IMR-90 (cell line): ENCODE results near the gene C13orf46. TPM values are rescaled to one million over a fixed set of nuclear protein-coding genes. Genes with fewer than 3 reads are reported as not detected.

Experiments used
- ATAC-seq: fragments of 200-7000 bp; cut with Tn5 transposase; 2 replicates; pipeline ENCODE4 v1.9.1; 2020; ENCODE audit warnings: low read depth, mild to moderate bottlenecking, moderate library complexity
- BruUV-seq: library from RNA; stranded (reverse); fragments of 400-500 nt; replicated peaks from 2 replicates; lab custom pipeline; 2021; lab: Mats Ljungman, UMichigan
- CTCF ChIA-PET: fragments of 300-600 bp; formaldehyde crosslinking; extraction: SDS; loops from one replicate; lab custom pipeline; 2021; ENCODE audit warnings: antibody characterized with exemption; lab: Yijun Ruan, JAX
- POLR2A ChIA-PET: fragments of 300-600 bp; sonication (Branson Sonifier 250); formaldehyde crosslinking; loops from one replicate; lab custom pipeline; 2022; ENCODE audit warnings: antibody characterized with exemption; ENCODE audit not compliant: unreplicated experiment; lab: Charles Lee
- DNase-seq: peaks from one replicate; pipeline ENCODE4 v3.0.0; 2013
- H2AFZ ChIP-seq: replicated peaks from 2 replicates; pipeline ENCODE3; 2013; ENCODE audit warnings: low read length, mild to moderate bottlenecking; ENCODE audit not compliant: poor library complexity
- H2AK5ac ChIP-seq: 2 replicates; pipeline ENCODE4 v1.6.1; 2013; ENCODE audit warnings: low read depth, low read length, inconsistent platforms
- H2AK9ac ChIP-seq: replicated peaks from 2 replicates; pipeline ENCODE3; 2013; ENCODE audit warnings: mild to moderate bottlenecking, low read depth, low read length, moderate library complexity; ENCODE audit not compliant: poor library complexity
- H2BK120ac ChIP-seq: 2 replicates; pipeline ENCODE4 v1.6.1; 2013; ENCODE audit warnings: low read depth, low read length, inconsistent platforms
- H2BK15ac ChIP-seq: 3 replicates; pipeline ENCODE4 v1.6.1; 2013; ENCODE audit warnings: low read depth, low read length, inconsistent platforms
- H2BK20ac ChIP-seq: 2 replicates; pipeline ENCODE4 v1.6.1; 2013; ENCODE audit warnings: low read depth, mild to moderate bottlenecking, inconsistent platforms, low read length, moderate library complexity
- H2BK5ac ChIP-seq: 2 replicates; pipeline ENCODE4 v1.6.1; 2013; ENCODE audit warnings: mild to moderate bottlenecking, low read depth, low read length, inconsistent platforms; ENCODE audit not compliant: poor library complexity, severe bottlenecking
- H3K14ac ChIP-seq: replicated peaks from 2 replicates; pipeline ENCODE4 v1.6.1; 2013; ENCODE audit warnings: low read depth, low read length, inconsistent platforms
- H3K18ac ChIP-seq: 2 replicates; pipeline ENCODE4 v1.6.1; 2013; ENCODE audit warnings: low read depth, low read length, control low read depth
- H3K23ac ChIP-seq: 2 replicates; pipeline ENCODE4 v1.6.1; 2013; ENCODE audit warnings: low read depth, low read length, inconsistent platforms
- H3K27ac ChIP-seq: 2 replicates; pipeline ENCODE4 v1.5.1; 2013; ENCODE audit warnings: mild to moderate bottlenecking, control low read depth, low read length; ENCODE audit not compliant: insufficient read depth
- H3K27me3 ChIP-seq: 2 replicates; pipeline ENCODE4 v1.6.1; 2013; ENCODE audit warnings: low read length; ENCODE audit not compliant: control insufficient read depth, insufficient read depth
- H3K36me3 ChIP-seq: 2 replicates; pipeline ENCODE4 v1.6.1; 2013; ENCODE audit warnings: low read length, mixed read lengths; ENCODE audit not compliant: control insufficient read depth, insufficient read depth
- H3K4ac ChIP-seq: 2 replicates; pipeline ENCODE4 v1.6.1; 2013; ENCODE audit warnings: low read depth, low read length, inconsistent platforms
- H3K4me1 ChIP-seq: 2 replicates; pipeline ENCODE4 v1.6.1; 2013; ENCODE audit warnings: low read length, mixed read lengths; ENCODE audit not compliant: control insufficient read depth, insufficient read depth
- H3K4me2 ChIP-seq: 2 replicates; pipeline ENCODE4 v1.6.1; 2013; ENCODE audit warnings: low read depth, mild to moderate bottlenecking, control low read depth, low read length, moderate library complexity
- H3K4me3 ChIP-seq: 2 replicates; pipeline ENCODE4 v1.5.1; 2013; ENCODE audit warnings: low read depth, mild to moderate bottlenecking, control low read depth, low read length, moderate library complexity; ENCODE audit not compliant: insufficient read depth
- H3K56ac ChIP-seq: 2 replicates; pipeline ENCODE4 v1.6.1; 2013; ENCODE audit warnings: low read length, inconsistent platforms; ENCODE audit not compliant: insufficient read depth; ENCODE audit errors: extremely low read depth
- H3K79me1 ChIP-seq, 2 experiments: 2 replicates each; pipeline ENCODE4 v1.6.1; 2013; ENCODE audit warnings: low read length in 2 of 2, inconsistent platforms in 1 of 2, low read depth in 1 of 2
- H3K9ac ChIP-seq: 2 replicates; pipeline ENCODE4 v1.6.1; 2013; ENCODE audit warnings: low read depth, low read length, control low read depth
- H3K9me1 ChIP-seq: 2 replicates; pipeline ENCODE4 v1.6.1; 2013; ENCODE audit warnings: low read length, inconsistent platforms; ENCODE audit not compliant: insufficient read depth
- H3K9me3 ChIP-seq: 2 replicates; pipeline ENCODE4 v1.6.1; 2013; ENCODE audit warnings: low read length; ENCODE audit not compliant: control insufficient read depth, insufficient read depth
- H4K20me1 ChIP-seq: 2 replicates; pipeline ENCODE4 v1.6.1; 2013; ENCODE audit warnings: low read length, inconsistent platforms; ENCODE audit not compliant: insufficient read depth
- H4K5ac ChIP-seq: 2 replicates; pipeline ENCODE4 v1.6.1; 2013; ENCODE audit warnings: mild to moderate bottlenecking, low read depth, low read length, control low read depth
- H4K8ac ChIP-seq, 2 experiments: 2 replicates each; pipeline ENCODE4 v1.6.1; 2013; ENCODE audit warnings: low read depth in 2 of 2, low read length in 2 of 2, control low read depth in 1 of 2, inconsistent platforms in 1 of 2
- H4K91ac ChIP-seq: 2 replicates; pipeline ENCODE4 v1.6.1; 2013; ENCODE audit warnings: low read depth, low read length, inconsistent platforms; ENCODE audit not compliant: insufficient read depth
- NFE2L2 ChIP-seq: fragments of 150-350 bp; IDR thresholded peaks from 2 replicates; pipeline ENCODE4 v1.6.1; 2016; ENCODE audit warnings: low read depth, mild to moderate bottlenecking, low read length
- POLR2A ChIP-seq: IDR thresholded peaks from 2 replicates; pipeline ENCODE4 v1.6.1; 2012; ENCODE audit warnings: mild to moderate bottlenecking, low read depth, low read length
- RCOR1 ChIP-seq: IDR thresholded peaks from 2 replicates; pipeline ENCODE4 v1.6.1; 2012; ENCODE audit warnings: mild to moderate bottlenecking, low read length, improper control_type of control experiment; ENCODE audit not compliant: insufficient replicate concordance
- RFX5 ChIP-seq: IDR thresholded peaks from 2 replicates; pipeline ENCODE4 v1.8.0; 2012; ENCODE audit warnings: low read depth, mild to moderate bottlenecking, low read length, moderate library complexity
- WGBS, 2 experiments: methylation state at CpG; one replicate each; pipeline versions ENCODE4 v1.1.5 to v1.1.7; 2013; ENCODE audit warnings: missing lambda C conversion rate in 2 of 2; ENCODE audit not compliant: insufficient read length in 1 of 2; ENCODE audit errors: extremely low coverage in 2 of 2; 5-methylcytosine and 5-hydroxymethylcytosine counted together
- dilution Hi-C: fragments of 300-500 bp; cut with HindIII; formaldehyde crosslinking; loops from one replicate; pipeline ENCODE4 v1.14.3; 2018; ENCODE audit warnings: low sequenced_read_pairs; ENCODE audit not compliant: unreplicated experiment
- in situ Hi-C: fragments of 300-500 bp; cut with MboI; formaldehyde crosslinking; loops from 3 replicates; pipeline ENCODE4 v1.14.3; 2019; ENCODE audit warnings: low sequenced_read_pairs, inconsistent platforms, mixed read lengths
- intact Hi-C: fragments of 100-400 bp; cut with micrococcal nuclease; formaldehyde crosslinking; loops from 2 replicates; pipeline ENCODE4 v1.10.0; 2022
- polyA plus RNA-seq, 3 experiments: library from polyadenylated mRNA; depleted of rRNA; stranded (reverse); fragments of >200 nt; gene quantifications; 2 replicates each; pipeline ENCODE4 v1.2.3, GENCODE V29; 2012; ENCODE audit warnings: low replicate concordance in 1 of 3
- total RNA-seq: library from RNA; depleted of rRNA; stranded (reverse); fragments of >200 nt; gene quantifications from 2 replicates; pipeline ENCODE4 v1.2.3, GENCODE V29; 2012
- TF ChIP-seq, protein P1 (sequence below): conservative IDR thresholded peaks from 2 replicates; pipeline ENCODE4 v1.5.1; 2012; ENCODE audit warnings: mild to moderate bottlenecking, low read depth, low read length, improper control_type of control experiment

Gene C13orf46
- total and polyA plus RNA-seq, 2 of the 4 experiments (the other 2 are of a cell fraction): under 0.01 to 2.1 TPM

DNA sequence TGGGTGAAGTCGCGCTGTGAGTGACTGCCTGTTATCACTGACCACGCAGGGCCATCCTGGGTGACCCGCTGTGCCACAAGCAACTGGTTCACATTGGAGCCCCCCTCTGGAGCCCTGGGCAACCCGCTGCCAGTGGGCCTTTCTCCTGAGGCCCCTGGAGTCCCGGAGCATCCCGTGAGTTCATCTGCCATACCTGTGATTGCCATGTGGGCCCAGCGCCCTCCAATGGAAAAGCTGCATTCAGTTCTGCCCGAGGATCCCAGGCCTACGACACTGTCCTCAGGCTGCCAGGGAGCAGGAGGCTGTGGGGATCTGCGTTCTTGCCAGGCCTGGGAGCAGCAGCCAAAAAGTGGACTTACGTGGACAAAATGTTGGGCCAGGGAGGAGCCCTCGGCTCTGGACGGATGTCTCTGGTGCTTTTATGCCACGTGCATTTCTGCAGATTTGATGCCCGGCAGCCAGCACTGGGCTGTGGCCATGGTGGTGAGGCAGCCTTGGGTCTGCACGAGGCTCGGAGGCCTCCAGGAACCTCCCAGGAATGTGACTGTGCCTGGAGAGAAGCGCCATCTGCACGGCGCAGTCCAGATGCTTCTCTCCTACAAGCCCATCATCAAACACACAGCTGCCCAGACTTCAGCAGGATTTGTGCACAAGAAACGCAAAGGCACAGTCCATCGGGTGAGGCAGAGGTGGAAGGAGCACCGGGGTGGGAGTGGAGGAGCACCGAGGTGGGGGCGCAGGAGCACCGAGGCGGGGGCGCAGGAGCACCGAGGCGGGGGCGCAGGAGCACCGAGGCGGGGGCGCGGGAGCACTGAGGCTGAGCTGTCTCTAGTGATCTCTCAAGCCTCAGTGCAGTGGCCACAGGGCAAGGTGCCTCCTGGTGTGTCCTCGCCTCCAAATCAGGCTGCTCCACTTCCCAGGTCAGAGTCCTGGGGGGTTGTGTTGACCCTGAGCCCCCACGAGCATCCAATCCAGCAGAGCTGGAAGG, 44.0 kb downstream of the C13orf46 start:
- dilution Hi-C loops: no loop called here
- ATAC-seq (no peak), DNase-seq (no peak)
- CTCF ChIA-PET: no interaction called here
- H4K20me1 ChIP-seq: 0 out of 2 replicates have a peak, but pooled peaks cover 4% of the 10 kb centered on the region
- peak overlapping the region; percentile 99 for H3K4ac ChIP-seq
- H3K56ac ChIP-seq: no peak overlapping the region
- H2BK20ac ChIP-seq: peak overlapping the region; percentile 99
- POLR2A ChIA-PET: no interaction called here
- H3K27ac ChIP-seq: peak overlapping the region; percentile 71
- peak overlapping the region; percentile 98 for H3K14ac ChIP-seq
- 92% methylated on average over 18 of the region's 38 CpGs; no CpG with 5 or more reads in 1 of the 2 experiments for WGBS, 2 experiments
- H3K18ac ChIP-seq: peak overlapping the region; percentile 62
- H3K79me1 ChIP-seq: peaks cover 0 to 59% of the 10 kb centered on the region in 2 experiments; a peak in 2 of 4 replicates
- H3K4me1 ChIP-seq: peaks cover 29% of the 10 kb centered on the region
- intact Hi-C loops: no loop called here
- H3K9ac ChIP-seq: no peak overlapping the region
- BruUV-seq: no TSS peak
- H2AK9ac ChIP-seq: peak overlapping the region; percentile 86
- no peaks in the 10 kb centered on the region for H3K9me3 ChIP-seq
- no peaks in the 10 kb centered on the region for H3K27me3 ChIP-seq
- H3K9me1 ChIP-seq: peaks cover 28% of the 10 kb centered on the region
- peak overlapping the region; percentile 91 to 99 for H4K8ac ChIP-seq
- H2AFZ ChIP-seq: peak overlapping the region; percentile 24
- no peak overlapping the region for H3K4me2 ChIP-seq
- H3K23ac ChIP-seq: peak overlapping the region; percentile 97
- TF ChIP-seq RCOR1 (no peak), RFX5 (no peak), NFE2L2 (no peak), POLR2A (no peak)
- TF ChIP-seq, protein P1, sequence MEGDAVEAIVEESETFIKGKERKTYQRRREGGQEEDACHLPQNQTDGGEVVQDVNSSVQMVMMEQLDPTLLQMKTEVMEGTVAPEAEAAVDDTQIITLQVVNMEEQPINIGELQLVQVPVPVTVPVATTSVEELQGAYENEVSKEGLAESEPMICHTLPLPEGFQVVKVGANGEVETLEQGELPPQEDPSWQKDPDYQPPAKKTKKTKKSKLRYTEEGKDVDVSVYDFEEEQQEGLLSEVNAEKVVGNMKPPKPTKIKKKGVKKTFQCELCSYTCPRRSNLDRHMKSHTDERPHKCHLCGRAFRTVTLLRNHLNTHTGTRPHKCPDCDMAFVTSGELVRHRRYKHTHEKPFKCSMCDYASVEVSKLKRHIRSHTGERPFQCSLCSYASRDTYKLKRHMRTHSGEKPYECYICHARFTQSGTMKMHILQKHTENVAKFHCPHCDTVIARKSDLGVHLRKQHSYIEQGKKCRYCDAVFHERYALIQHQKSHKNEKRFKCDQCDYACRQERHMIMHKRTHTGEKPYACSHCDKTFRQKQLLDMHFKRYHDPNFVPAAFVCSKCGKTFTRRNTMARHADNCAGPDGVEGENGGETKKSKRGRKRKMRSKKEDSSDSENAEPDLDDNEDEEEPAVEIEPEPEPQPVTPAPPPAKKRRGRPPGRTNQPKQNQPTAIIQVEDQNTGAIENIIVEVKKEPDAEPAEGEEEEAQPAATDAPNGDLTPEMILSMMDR: no peak
- peak overlapping the region; percentile 89 for H2BK5ac ChIP-seq
- H2AK5ac ChIP-seq: peak overlapping the region; percentile 100
- no peaks in the 10 kb centered on the region for H3K36me3 ChIP-seq
- H4K5ac ChIP-seq: peak overlapping the region; percentile 28; the same call in 1 of the 2 replicates
- H2BK120ac ChIP-seq: peak overlapping the region; percentile 99
- H3K4me3 ChIP-seq: no peak overlapping the region
- peak overlapping the region; percentile 99 for H4K91ac ChIP-seq
- peak overlapping the region; percentile 96; the same call in 2 of the 3 replicates for H2BK15ac ChIP-seq
- in situ Hi-C loops: no loop called here
